ENCODE results near the gene TXNDC17.
"Not testable (repeated sequence)": the region's sequence is repeated elsewhere in the genome, so short reads cannot be mapped to it uniquely, and the experiment has no call there.

TXNDC17 gene

DNA sequence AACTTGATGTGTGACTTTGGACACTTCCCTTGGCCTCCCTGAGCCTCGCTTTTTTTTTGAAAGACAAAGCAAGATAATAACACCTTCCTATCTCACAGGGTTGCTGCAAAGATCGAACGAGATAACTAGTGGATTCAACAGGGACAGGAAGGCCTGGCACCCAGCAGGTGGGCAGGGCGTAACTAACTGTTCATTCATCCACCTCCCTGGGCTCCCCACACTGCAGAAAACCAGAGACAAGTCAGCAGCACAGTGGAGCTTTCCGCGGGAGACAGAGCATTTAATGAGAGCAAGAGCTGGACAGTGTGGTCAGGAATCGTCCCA, 43.6 kb downstream of the TXNDC17 start:
- DNase-seq (ENCODE audit: low read depth), result no peak

DNA sequence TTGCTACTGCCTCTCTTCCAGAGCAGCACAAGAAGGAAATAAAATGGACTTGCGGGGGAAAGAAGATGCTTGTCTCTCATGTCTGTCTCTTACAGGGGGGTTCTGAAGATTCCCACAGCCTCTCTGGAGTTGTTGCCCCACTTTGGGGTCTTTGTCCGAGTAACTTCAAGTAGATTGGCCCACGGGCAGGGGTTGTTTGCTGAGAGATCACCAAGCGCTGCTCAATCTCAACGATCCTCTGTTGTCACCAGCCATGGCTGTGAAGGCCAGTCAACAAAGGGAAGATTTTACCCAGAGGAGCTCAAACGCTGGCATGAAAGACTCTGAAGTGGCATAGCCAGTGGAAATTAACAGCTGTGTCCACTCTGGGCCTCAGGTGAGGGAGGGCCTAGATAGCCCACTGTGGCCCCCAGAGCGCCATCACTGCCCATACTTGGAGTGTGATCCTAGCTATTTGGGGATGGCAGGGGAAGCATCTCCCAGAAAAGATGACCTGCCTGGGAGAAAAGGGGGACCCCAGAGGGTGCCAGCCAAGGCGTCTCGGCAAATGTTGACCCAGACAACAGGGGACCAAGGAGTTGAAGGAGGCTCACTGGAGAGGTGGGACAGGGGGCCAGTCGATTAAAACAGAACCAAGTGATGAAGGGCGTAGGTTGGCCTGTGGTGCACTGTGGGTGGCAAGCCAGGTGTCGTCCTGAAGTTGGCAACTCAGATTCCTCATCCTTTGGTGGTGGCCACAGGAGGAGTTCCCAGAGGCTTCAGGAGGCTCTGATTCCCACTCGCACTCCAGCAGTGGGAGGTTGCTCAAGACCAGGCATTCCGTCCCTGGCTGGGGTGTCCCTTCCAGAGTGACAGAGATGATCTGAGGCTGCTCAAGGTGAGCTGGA, 44.3 kb downstream of the TXNDC17 start:
- no peak for DNase-seq (ENCODE audit: low read depth)

DNA sequence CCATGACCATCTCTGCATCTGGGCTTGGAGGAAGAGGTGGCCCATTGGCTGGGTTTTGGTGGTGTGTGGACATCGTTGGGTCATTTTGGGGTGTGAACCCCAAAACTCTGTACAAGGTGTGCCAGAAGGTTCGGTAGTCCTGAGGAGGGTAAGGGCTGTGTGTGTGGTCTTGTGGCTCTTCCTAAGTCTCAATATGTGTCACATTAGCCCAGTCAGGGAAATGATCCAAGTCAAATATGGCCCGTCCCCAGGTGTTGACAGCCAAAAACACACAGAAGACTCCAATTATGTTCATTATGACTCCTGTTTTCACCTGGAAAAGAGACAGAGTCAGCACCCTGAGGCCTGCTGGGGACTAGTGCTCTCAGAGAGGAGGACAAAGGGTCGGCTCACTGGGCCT, 45.2 kb downstream of the TXNDC17 start:
- no peak for DNase-seq (ENCODE audit: low read depth)

DNA sequence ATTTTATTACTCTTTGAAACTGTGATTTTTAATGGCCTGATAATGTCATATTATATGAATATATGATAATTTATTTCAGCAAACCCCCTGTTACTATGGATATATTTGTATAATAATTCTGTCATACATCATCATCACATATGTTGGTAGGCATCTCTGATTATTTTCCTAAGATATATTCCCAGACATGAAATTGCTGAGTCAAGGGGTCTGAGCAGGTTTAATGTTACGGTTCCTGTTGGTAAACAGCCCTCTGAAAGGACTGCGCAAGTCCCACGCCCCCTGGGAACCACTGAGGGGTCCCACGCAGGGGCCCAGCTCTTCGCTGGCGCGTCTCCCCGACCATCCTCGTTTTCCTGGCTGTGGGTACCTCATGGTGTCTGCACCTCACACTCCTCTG, 48.1 kb downstream of the TXNDC17 start:
- no peak for DNase-seq (ENCODE audit: low read depth)

DNA sequence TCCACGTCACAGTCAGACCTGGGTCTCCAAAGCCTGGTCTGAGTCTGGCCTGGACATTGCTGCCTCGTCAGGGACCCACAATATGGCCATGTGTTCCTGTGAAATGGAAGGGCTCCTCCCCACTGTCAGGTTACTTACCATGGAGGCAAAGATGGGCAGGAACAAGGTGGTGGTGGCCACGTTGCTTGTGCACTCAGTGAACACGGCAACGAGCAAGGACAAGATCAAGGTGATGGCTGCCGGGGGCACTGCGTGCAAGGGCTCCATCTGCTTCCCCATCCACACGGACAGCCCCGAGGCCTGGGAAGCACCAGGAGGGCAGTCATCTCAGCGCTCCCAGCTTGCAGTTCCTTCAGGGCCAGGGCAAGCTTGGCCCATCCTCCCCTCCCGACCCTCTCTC, 49.8 kb downstream of the TXNDC17 start:
- DNase-seq (ENCODE audit: low read depth), result no peak

DNA sequence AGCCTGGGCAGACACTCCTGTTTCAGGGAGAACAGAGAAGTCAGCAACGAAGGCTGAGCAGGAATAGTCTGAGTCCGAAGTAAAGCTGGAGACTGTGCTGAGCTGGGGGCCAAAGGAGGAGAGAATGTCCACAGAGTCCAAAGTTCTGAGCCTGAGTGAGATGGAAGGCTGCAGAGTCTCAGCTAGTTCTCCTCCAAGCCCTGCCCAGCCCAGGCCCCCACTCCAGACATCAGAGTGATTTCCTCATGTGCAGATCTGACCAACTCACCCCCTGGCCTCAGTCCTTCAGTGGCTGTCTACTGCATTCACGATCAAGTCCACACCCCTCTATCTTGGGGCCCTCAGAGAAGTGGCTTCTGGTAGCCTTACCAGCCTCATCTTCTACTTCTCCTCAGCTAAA, 50.7 kb downstream of the TXNDC17 start:
- DNase-seq (ENCODE audit: low read depth), result no peak

DNA sequence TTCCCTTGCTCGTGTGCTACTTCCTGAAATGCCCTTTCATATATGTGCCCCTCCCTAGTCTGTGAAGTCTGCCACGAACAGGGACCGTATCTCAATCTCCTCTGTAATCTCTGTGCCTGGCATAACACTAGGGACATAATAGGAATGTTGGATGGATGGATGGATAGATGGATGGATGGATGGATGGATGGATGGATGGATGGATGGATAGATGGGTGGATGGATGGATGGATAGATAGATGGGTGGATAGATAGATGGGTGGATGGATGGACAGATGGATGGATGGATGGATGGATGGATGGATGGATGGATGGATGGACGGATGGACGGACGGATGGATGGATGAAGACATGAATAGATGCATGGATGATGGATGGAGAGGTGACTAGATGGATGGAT, 51.1 kb downstream of the TXNDC17 start:
- DNase-seq (ENCODE audit: low read depth), result not testable (repeated sequence)

All from fibroblast of the conjunctiva (primary cell).